ENCODE data around the gene TBRG1.

DNA sequence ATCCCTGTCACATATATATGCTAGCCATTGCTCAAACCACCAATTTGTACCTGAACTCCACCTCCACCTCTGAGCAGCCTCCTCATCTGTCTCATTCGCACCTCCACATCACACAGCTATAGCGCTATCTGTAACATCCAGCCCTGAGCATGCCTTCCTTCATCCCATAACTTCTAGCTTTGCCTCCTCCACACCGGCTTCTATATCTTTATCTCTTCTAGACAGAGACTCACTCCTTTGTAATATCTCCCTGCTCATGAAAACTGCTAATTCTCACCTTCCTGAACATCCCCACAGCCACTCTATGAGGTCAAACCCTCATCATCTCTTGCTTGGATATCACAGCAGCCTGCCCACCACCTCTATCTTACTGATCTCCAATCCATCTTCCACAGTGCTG is 44.9 kb downstream of the TBRG1 start:
- TF ChIP-seq, protein P1, sequence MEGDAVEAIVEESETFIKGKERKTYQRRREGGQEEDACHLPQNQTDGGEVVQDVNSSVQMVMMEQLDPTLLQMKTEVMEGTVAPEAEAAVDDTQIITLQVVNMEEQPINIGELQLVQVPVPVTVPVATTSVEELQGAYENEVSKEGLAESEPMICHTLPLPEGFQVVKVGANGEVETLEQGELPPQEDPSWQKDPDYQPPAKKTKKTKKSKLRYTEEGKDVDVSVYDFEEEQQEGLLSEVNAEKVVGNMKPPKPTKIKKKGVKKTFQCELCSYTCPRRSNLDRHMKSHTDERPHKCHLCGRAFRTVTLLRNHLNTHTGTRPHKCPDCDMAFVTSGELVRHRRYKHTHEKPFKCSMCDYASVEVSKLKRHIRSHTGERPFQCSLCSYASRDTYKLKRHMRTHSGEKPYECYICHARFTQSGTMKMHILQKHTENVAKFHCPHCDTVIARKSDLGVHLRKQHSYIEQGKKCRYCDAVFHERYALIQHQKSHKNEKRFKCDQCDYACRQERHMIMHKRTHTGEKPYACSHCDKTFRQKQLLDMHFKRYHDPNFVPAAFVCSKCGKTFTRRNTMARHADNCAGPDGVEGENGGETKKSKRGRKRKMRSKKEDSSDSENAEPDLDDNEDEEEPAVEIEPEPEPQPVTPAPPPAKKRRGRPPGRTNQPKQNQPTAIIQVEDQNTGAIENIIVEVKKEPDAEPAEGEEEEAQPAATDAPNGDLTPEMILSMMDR (IDR thresholded peaks at IDR 0.05): no peak
- no peak for TF ChIP-seq EZH2phosphoT487 (IDR thresholded peaks at IDR 0.05)

Measured in neural progenitor cell (in vitro differentiated cells).